H1 (cell line): ENCODE results near the gene LPCAT1. TPM values are rescaled to one million over a fixed set of nuclear protein-coding genes. Genes with fewer than 3 reads are reported as not detected.

Source experiments
- ATF2 ChIP-seq: IDR thresholded peaks from 2 replicates; pipeline ENCODE4 v1.6.1; 2012; ENCODE audit warnings: low read length, inconsistent platforms
- CBX5 ChIP-seq: fragments of 300-800, 300-1000 bp; sonication (generic); IDR thresholded peaks from 2 replicates; pipeline ENCODE4 v1.7.1; 2016; ENCODE audit warnings: antibody characterized with exemption, low read length, low read depth
- CTCF ChIP-seq, 3 experiments: IDR thresholded peaks; 1 replicate in 2 of 3; 2 replicates in 1 of 3; pipeline versions ENCODE4 v1.5.1 to v1.6.1; 2011; ENCODE audit warnings: low read length in 3 of 3, mild to moderate bottlenecking in 3 of 3, inconsistent platforms in 2 of 3, low read depth in 1 of 3, moderate library complexity in 1 of 3; ENCODE audit not compliant: insufficient read depth in 1 of 3; ENCODE audit errors: control extremely low read depth in 1 of 3
- EZH2 ChIP-seq: fragments of 200-600 bp; sonication (generic); IDR thresholded peaks from 2 replicates; pipeline ENCODE4 v1.7.1; 2012; ENCODE audit warnings: low read depth, mild to moderate bottlenecking, moderate library complexity, low read length, inconsistent platforms; ENCODE audit not compliant: severe bottlenecking
- GABPA ChIP-seq: IDR thresholded peaks from 2 replicates; pipeline ENCODE4 v1.6.1; 2011; ENCODE audit warnings: mild to moderate bottlenecking, low read length, moderate library complexity, borderline replicate concordance; ENCODE audit not compliant: insufficient read depth
- KDM1A ChIP-seq: fragments of 200-600, 300-600 bp; sonication (generic); IDR thresholded peaks from 2 replicates; pipeline ENCODE4 v1.7.1; 2016; ENCODE audit warnings: mild to moderate bottlenecking, low read length, borderline replicate concordance
- KDM4A ChIP-seq: IDR thresholded peaks from one replicate; pipeline ENCODE4 v1.7.1; 2012; ENCODE audit warnings: low read depth, mild to moderate bottlenecking, moderate library complexity, low read length, inconsistent platforms; ENCODE audit not compliant: severe bottlenecking
- RNF2 ChIP-seq: fragments of 200-900, 300-1000 bp; sonication (generic); IDR thresholded peaks from 2 replicates; pipeline ENCODE4 v1.7.1; 2016; ENCODE audit warnings: borderline replicate concordance, low read depth, mild to moderate bottlenecking, antibody characterized with exemption, low read length; ENCODE audit not compliant: poor library complexity, severe bottlenecking; ENCODE audit errors: missing control alignments
- SIRT6 ChIP-seq: IDR thresholded peaks from one replicate; pipeline ENCODE4 v1.7.1; 2012; ENCODE audit warnings: low read length, inconsistent platforms
- TAF1 ChIP-seq: IDR thresholded peaks from 2 replicates; pipeline ENCODE4 v1.6.1; 2011; ENCODE audit warnings: mild to moderate bottlenecking, low read depth, low read length
- polyA plus RNA-seq, 7 experiments: library from polyadenylated mRNA; depleted of rRNA in 3 of 7; stranded (reverse) in 5 of 7; unstranded in 2 of 7; fragments of >200 nt in 5 of 7; fragments of 200-250 nt in 2 of 7; gene quantifications; 1 replicate in 5 of 7; 2 replicates in 1 of 7; 4 replicates in 1 of 7; pipeline versions ENCODE4 v1.2.1 to v1.2.3, GENCODE V29; 2011 to 2013; ENCODE audit warnings: missing spikeins in 2 of 7, mixed read lengths in 2 of 7
- total RNA-seq: library from RNA; stranded (reverse); fragmentation: NEBNext Ultra II Directional; extraction: Animal tissue kit (Norgen Biotek cat#: 25700); gene quantifications from 2 replicates; pipeline ENCODE4 v1.2.1, GENCODE V29; 2021

LPCAT1 gene
- total and polyA plus RNA-seq, 2 of the 8 experiments (the other 6 are each of a cell fraction or from before 2014, with no cell fraction given): 107 to 260 TPM

GRCh38 chr5:1535646-1536045 lies 11.9 kb upstream of the LPCAT1 start (continued):
- TF ChIP-seq CTCF (IDR thresholded peaks at IDR 0.05; ENCODE audit: control extremely low read depth in 1 of 3, insufficient read depth in 1 of 3, low read depth in 1 of 3, low read length in 3 of 3): no peak
- no peak for TF ChIP-seq SIRT6
- TF ChIP-seq GABPA: no peak
- TF ChIP-seq RNF2: no peak
- TF ChIP-seq KDM4A: no peak
- no peak for TF ChIP-seq EZH2
- no peak for TF ChIP-seq CBX5
- TF ChIP-seq ATF2: no peak
- TF ChIP-seq TAF1: no peak
- no peak for TF ChIP-seq KDM1A
- TF ChIP-seq, all 59 proteins: peak for 0
